Left kidney (tissue), 2 donors: ENCODE data around the gene HTR7. TPM values are rescaled to one million over a fixed set of nuclear protein-coding genes. Genes with fewer than 3 reads are reported as not detected.

Experiments used
- DNase-seq: peaks from one replicate; pipeline ENCODE4 v3.0.0-alpha.2; 2013
- polyA plus RNA-seq: library from polyadenylated mRNA; unstranded; fragments of 120-200 nt; gene quantifications from one replicate; pipeline ENCODE4 v1.2.1, GENCODE V29; 2013; ENCODE audit not compliant: insufficient read length

Gene HTR7
- polyA plus RNA-seq, 1 donor = 0.53 TPM

GRCh38 chr10:90804354-90804753, 53.5 kb downstream of the HTR7 start:
- DNase-seq = no peak

- DNase-seq = no peak
Observed at GRCh38 chr10:90801608-90802007, 56.2 kb downstream of the HTR7 start.

- no peak for DNase-seq
Observed at GRCh38 chr10:90800232-90800796, 57.5 kb downstream of the HTR7 start.

- DNase-seq = no peak
Observed at GRCh38 chr10:90799172-90799571, 58.7 kb downstream of the HTR7 start.

- no peak for DNase-seq
Observed at GRCh38 chr10:90798482-90798881, 59.4 kb downstream of the HTR7 start.

- no peak for DNase-seq
Observed at GRCh38 chr10:90790422-90790821, 67.4 kb downstream of the HTR7 start.

GRCh38 chr10:90788968-90789367, 68.9 kb downstream of the HTR7 start:
- DNase-seq = no peak

GRCh38 chr10:90788199-90788491, 69.7 kb downstream of the HTR7 start:
- no peak for DNase-seq

- peak; percentile 22 for DNase-seq
Observed at GRCh38 chr10:90787393-90788198, 70.2 kb downstream of the HTR7 start.

GRCh38 chr10:90785782-90786181, 72.1 kb downstream of the HTR7 start:
- DNase-seq = no peak

- no peak for DNase-seq
Observed at GRCh38 chr10:90784771-90785170, 73.1 kb downstream of the HTR7 start.

- no peak for DNase-seq
Observed at GRCh38 chr10:90780488-90780887, 77.4 kb downstream of the HTR7 start.

GRCh38 chr10:90779548-90779947, 78.3 kb downstream of the HTR7 start:
- DNase-seq = no peak

GRCh38 chr10:90777621-90778020, 80.2 kb downstream of the HTR7 start:
- no peak for DNase-seq

- no peak for DNase-seq
Observed at GRCh38 chr10:90775351-90776028, 82.3 kb downstream of the HTR7 start.

GRCh38 chr10:90769946-90770841, 87.6 kb downstream of the HTR7 start:
- no peak for DNase-seq

GRCh38 chr10:90751107-90751997, 106.5 kb downstream of the HTR7 start:
- peak; percentile 27 for DNase-seq

- DNase-seq = no peak
Observed at GRCh38 chr10:90746829-90747228, 111.0 kb downstream of the HTR7 start.

GRCh38 chr10:90745565-90745964, 112.3 kb downstream of the HTR7 start:
- DNase-seq = no peak

GRCh38 chr10:90743291-90743690, 114.5 kb downstream of the HTR7 start:
- DNase-seq = no peak

- DNase-seq = no peak
Observed at GRCh38 chr10:90741926-90742565, 115.8 kb downstream of the HTR7 start.
